ENCODE measurements around the gene LTB4R2. TPM values are rescaled to one million over a fixed set of nuclear protein-coding genes. Genes with fewer than 3 reads are reported as not detected.

The LTB4R2 gene
- polyA plus RNA-seq, 1 donor from 2014 or later = 0.97 TPM

DNA sequence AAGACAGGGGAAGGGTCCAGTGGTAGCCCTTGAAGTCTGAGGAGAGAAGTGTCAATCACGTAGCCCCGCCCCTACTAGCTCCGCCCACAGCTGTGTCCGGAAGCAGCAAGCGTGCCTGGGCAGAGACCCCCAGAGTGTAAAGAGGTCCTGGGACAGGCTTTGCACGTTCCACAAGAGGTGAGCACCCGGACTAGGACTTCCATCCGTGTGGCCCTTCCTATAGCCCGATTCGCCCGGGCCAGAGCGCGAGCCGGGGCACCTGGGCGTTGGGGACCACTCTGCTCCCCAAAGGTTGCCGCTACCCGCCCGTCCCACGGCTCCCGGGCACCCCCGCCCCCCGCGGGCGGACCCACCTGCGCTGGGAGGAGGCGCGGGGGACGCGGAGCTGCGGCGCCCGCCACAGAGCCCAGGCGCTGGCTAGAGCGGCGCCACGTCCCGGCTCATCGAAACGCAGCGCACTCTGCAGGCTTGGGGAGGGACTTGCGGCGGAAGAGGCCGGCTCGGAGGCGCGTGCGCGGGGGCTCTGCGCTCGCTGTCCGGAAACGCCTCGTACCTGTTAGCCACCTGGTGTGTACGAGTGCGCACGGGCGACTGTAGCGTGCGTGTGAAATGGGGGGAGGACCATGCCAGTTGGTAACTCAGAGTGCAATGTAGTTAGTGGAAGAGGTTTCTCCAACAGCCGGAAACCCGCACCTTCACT, 38.7 kb upstream of the LTB4R2 start, which contains the start of gene RABGGTA:
Gene RABGGTA (minus strand): TSS at position 464 of the 700 bp plus-strand sequence. CDS start 482 bp downstream, outside the sequence.
- peaks cover 7% of the 10 kb centered on the region for H3K36me3 Mint-ChIP-seq
- H3K27me3 Mint-ChIP-seq = no peaks in the 10 kb centered on the region
- peaks cover 22 to 37% (median 31%) of the 10 kb centered on the region in 3 donors for H3K4me1 Mint-ChIP-seq
- H3K27ac Mint-ChIP-seq = peak within 1 kb of the TSS; percentile 63 to 99 (median 96)
- H3K4me3 Mint-ChIP-seq = peak within 1 kb of the TSS; percentile 89 to 96 (median 96)
- no peaks in the 10 kb centered on the region for H3K9me3 Mint-ChIP-seq

GRCh38 chr14:24271834-24272263, 38.1 kb upstream of the LTB4R2 start:
- Mint-ChIP-seq H3K4me1 (peaks cover 24 to 40% (median 34%) of the 10 kb centered on the region in 3 donors), H3K4me3 (peak overlapping the region; percentile 89 to 96 (median 96)), H3K27me3 (no peaks in the 10 kb centered on the region), H3K27ac (peak overlapping the region; percentile 63 to 99 (median 96)), H3K36me3 (peaks cover 1% of the 10 kb centered on the region), H3K9me3 (no peaks in the 10 kb centered on the region)

GRCh38 chr14:24272467-24272866, 37.5 kb upstream of the LTB4R2 start:
- no peaks in the 10 kb centered on the region for H3K36me3 Mint-ChIP-seq
- no peaks in the 10 kb centered on the region for H3K27me3 Mint-ChIP-seq
- H3K4me1 Mint-ChIP-seq = peaks cover 29 to 43% (median 37%) of the 10 kb centered on the region in 3 donors
- peak overlapping the region in 3 of 4 donors; percentile 48 to 96 (median 74) for H3K4me3 Mint-ChIP-seq
- peak overlapping the region; percentile 63 to 99 (median 96) for H3K27ac Mint-ChIP-seq
- H3K9me3 Mint-ChIP-seq = no peaks in the 10 kb centered on the region

- Mint-ChIP-seq H3K27me3 (no peaks in the 10 kb centered on the region), H3K4me3 (peak overlapping the region in 3 of 4 donors; percentile 31 to 79 (median 38)), H3K36me3 (peaks cover 3% of the 10 kb centered on the region), H3K9me3 (peaks cover 0 to 3% (median 0%) of the 10 kb centered on the region in 3 donors), H3K4me1 (peaks cover 39 to 53% (median 46%) of the 10 kb centered on the region in 3 donors), H3K27ac (peak overlapping the region; percentile 63 to 99 (median 96))
Measured at GRCh38 chr14:24273422-24273998, 36.4 kb upstream of the LTB4R2 start.

DNA sequence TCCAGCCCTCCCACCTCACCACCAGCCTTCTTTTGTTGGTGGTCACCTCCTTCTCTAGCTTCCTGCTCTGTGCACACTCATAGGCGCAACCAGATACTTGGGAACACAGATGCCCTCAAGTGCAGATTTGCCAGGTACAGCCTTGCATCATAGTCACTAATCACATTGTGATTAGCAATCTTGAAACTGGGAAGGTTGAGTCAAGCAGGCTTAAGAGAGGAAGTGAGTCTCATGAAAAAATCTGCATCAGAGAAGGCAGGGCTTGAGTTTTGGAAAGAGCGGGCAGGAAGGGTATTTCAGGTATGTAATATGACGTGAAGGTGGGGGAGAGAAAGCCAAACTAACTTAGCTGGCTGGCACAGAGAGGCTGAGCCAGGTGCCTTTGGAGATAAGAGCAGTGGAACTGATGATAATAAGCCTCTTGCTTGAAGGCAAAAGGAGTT, 35.8 kb upstream of the LTB4R2 start:
- no peaks in the 10 kb centered on the region for H3K27me3 Mint-ChIP-seq
- peak overlapping the region; percentile 63 to 99 (median 96) for H3K27ac Mint-ChIP-seq
- peak overlapping the region; percentile 8 to 74 (median 47) for H3K4me3 Mint-ChIP-seq
- H3K4me1 Mint-ChIP-seq = peaks cover 45 to 59% (median 51%) of the 10 kb centered on the region in 3 donors
- peaks cover 0 to 5% (median 0%) of the 10 kb centered on the region in 3 donors for H3K9me3 Mint-ChIP-seq
- peaks cover 3% of the 10 kb centered on the region for H3K36me3 Mint-ChIP-seq

- peaks cover 57 to 73% (median 61%) of the 10 kb centered on the region in 3 donors for H3K4me1 Mint-ChIP-seq
- peaks cover 3% of the 10 kb centered on the region for H3K27me3 Mint-ChIP-seq
- peak overlapping the region in 2 of 4 donors; percentile 1 to 75 for H3K4me3 Mint-ChIP-seq
Measured at GRCh38 chr14:24277071-24277470, 32.9 kb upstream of the LTB4R2 start.

GRCh38 chr14:24277606-24278321, 32.2 kb upstream of the LTB4R2 start:
- Mint-ChIP-seq H3K4me3 (peak overlapping the region in 3 of 4 donors; percentile 36 to 79 (median 75)), H3K27me3 (peaks cover 3% of the 10 kb centered on the region), H3K4me1 (peaks cover 54 to 66% (median 55%) of the 10 kb centered on the region in 3 donors), H3K9me3 (peaks cover 0 to 5% (median 0%) of the 10 kb centered on the region in 3 donors), H3K27ac (peak overlapping the region; percentile 89 to 95 (median 90)), H3K36me3 (peaks cover 3% of the 10 kb centered on the region)

More at GRCh38 chr14:24277071-24277470, 32.9 kb upstream of the LTB4R2 start:
- H3K27ac Mint-ChIP-seq = peak overlapping the region; percentile 50 to 95 (median 61)
- H3K36me3 Mint-ChIP-seq = peaks cover 3% of the 10 kb centered on the region
- peaks cover 0 to 5% (median 0%) of the 10 kb centered on the region in 3 donors for H3K9me3 Mint-ChIP-seq

GRCh38 chr14:24278424-24278823, 31.5 kb upstream of the LTB4R2 start:
- Mint-ChIP-seq H3K27me3 (peaks cover 3% of the 10 kb centered on the region), H3K4me3 (peak overlapping the region in 2 of 4 donors; percentile 36 to 63), H3K27ac (peak overlapping the region; percentile 90 to 95 (median 94)), H3K4me1 (peaks cover 51 to 63% (median 53%) of the 10 kb centered on the region in 3 donors), H3K9me3 (peaks cover 0 to 5% (median 0%) of the 10 kb centered on the region in 3 donors), H3K36me3 (peaks cover 3% of the 10 kb centered on the region)

DNA sequence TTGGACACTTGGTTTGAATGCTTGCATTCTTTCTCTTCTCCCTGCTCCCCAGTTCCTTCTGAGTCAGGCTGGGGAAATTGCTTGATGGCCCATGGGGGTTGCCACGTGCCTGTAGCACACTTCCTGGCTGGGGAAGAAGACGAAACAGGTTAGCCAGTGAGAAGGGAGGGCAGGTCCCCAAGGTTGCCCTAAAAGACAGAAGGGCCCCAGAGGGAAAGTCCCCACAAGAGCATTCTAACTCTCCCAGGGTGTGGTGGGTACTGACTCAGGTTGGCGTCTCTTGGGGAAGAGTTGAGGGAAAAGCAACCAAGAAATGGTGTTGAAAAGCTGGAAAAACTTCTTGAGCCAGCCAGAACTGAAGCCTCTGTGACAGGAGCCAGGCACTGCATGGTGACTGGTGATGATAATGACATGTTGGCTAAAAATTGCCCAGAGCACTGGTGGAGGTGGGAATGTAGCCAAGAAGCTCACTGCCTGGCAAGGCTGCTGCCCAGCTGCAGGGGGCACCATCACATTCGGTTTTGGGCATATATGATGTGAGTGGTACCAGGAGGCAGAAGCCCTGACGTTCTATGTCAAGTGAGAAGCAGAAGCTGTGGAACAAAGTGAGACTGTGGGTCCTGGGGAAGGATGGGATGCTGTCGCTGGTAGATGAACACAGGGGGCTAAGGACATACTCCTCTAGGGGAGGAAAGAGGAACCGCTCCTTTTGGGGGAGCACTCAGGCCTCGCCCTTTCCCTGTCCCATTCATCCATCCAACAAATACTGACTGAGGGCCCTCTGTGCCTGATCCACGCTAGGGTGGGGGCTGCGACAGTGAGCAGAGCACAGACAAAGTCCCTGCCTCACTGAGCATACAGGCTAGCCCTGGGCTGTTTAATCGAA, 30.4 kb upstream of the LTB4R2 start:
- H3K4me3 Mint-ChIP-seq = peak overlapping the region in 3 of 4 donors; percentile 59 to 83 (median 71)
- peaks cover 0 to 5% (median 0%) of the 10 kb centered on the region in 3 donors for H3K9me3 Mint-ChIP-seq
- H3K36me3 Mint-ChIP-seq = peaks cover 3% of the 10 kb centered on the region
- H3K27ac Mint-ChIP-seq = peak overlapping the region; percentile 90 to 95 (median 94)
- H3K27me3 Mint-ChIP-seq = peaks cover 3% of the 10 kb centered on the region
- peaks cover 41 to 53% (median 47%) of the 10 kb centered on the region in 3 donors for H3K4me1 Mint-ChIP-seq

- Mint-ChIP-seq H3K9me3 (peaks cover 0 to 5% (median 0%) of the 10 kb centered on the region in 3 donors), H3K4me3 (peak overlapping the region in 1 of 4 donors; percentile 38), H3K4me1 (peaks cover 41 to 48% (median 44%) of the 10 kb centered on the region in 3 donors), H3K36me3 (peaks cover 3% of the 10 kb centered on the region), H3K27ac (peak overlapping the region; percentile 83 to 95 (median 90)), H3K27me3 (peaks cover 3% of the 10 kb centered on the region)
Measured at GRCh38 chr14:24280797-24281460, 29.0 kb upstream of the LTB4R2 start.

DNA sequence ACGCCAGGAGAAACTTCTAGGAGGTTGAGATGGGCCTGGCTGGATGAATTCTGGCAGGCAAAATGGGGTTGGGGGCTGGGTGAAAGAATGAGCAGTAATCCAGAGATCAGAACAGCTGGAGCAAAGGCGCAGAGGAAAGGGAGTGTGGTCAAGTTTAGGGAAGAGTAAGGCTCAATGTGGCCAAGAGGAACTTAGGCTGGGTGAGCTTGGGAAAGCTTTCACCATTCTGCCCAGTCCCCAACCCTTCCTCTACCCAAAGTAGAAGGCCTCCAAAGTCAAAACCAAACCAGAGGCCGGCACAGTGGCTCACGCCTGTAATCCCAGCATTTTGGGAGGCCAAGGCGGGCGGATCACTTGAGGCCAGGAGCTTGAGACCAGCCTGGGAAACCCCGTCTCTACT, 28.3 kb upstream of the LTB4R2 start:
- peaks cover 41 to 47% (median 41%) of the 10 kb centered on the region in 3 donors for H3K4me1 Mint-ChIP-seq
- no peak overlapping the region for H3K4me3 Mint-ChIP-seq
- H3K27me3 Mint-ChIP-seq = peaks cover 3% of the 10 kb centered on the region
- peaks cover 0 to 5% (median 0%) of the 10 kb centered on the region in 3 donors for H3K9me3 Mint-ChIP-seq
- peak overlapping the region; percentile 33 to 96 (median 66) for H3K27ac Mint-ChIP-seq
- H3K36me3 Mint-ChIP-seq = peaks cover 3% of the 10 kb centered on the region

DNA sequence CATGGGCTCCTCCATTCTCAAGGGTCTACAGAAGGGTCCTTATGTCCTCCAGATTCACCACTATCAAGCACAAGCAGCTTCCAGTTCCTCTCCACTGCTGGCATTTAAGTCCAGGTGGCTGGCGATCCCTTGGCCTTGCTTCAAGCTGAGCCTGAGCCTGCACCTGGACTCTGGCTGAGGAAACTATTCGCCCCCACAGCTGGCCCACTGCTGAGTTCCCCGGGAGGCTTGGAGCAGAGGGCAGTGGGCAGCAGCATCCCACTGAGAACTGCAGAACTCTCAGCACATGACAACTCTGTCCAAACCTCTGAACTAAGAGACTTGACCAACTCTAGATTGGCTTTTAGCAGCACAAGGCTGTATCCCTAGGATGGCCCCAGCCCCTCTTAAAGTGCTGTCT, 27.2 kb upstream of the LTB4R2 start:
- Mint-ChIP-seq H3K27me3 (peaks cover 3% of the 10 kb centered on the region), H3K4me1 (peaks cover 31 to 37% (median 34%) of the 10 kb centered on the region in 3 donors), H3K36me3 (peaks cover 3% of the 10 kb centered on the region), H3K4me3 (no peak overlapping the region), H3K9me3 (peaks cover 0 to 5% (median 0%) of the 10 kb centered on the region in 3 donors), H3K27ac (no peak overlapping the region)

GRCh38 chr14:24283796-24284460, 26.0 kb upstream of the LTB4R2 start:
- H3K27ac Mint-ChIP-seq = no peak overlapping the region
- no peak overlapping the region for H3K4me3 Mint-ChIP-seq
- no peaks in the 10 kb centered on the region for H3K36me3 Mint-ChIP-seq
- H3K9me3 Mint-ChIP-seq = no peaks in the 10 kb centered on the region
- H3K27me3 Mint-ChIP-seq = peaks cover 3% of the 10 kb centered on the region
- peaks cover 19 to 26% (median 23%) of the 10 kb centered on the region in 3 donors for H3K4me1 Mint-ChIP-seq

Measured in IgD-negative memory B cell (primary cell).